ENCODE measurements around the gene PM20D2.

The PM20D2 gene

GRCh38 chr6:89184344-89184743 is 38.5 kb downstream of the PM20D2 start:
- no peaks in the 10 kb centered on the region for H3K9me3 ChIP-seq (replicated peaks; ENCODE audit: low read length)
- peaks cover 26% of the 10 kb centered on the region for H3K27me3 ChIP-seq (ENCODE audit: control insufficient read depth, insufficient read depth, low read length)

GRCh38 chr6:89186762-89187161 is 40.9 kb downstream of the PM20D2 start:
- no peaks in the 10 kb centered on the region for H3K4me1 ChIP-seq (ENCODE audit: control insufficient read depth, insufficient read depth, low read length)
- H3K4me3 ChIP-seq (ENCODE audit: low read length), result no peak overlapping the region
- no peaks in the 10 kb centered on the region for H3K9me3 ChIP-seq (replicated peaks; ENCODE audit: low read length)
- peaks cover 37% of the 10 kb centered on the region for H3K27me3 ChIP-seq (ENCODE audit: control insufficient read depth, insufficient read depth, low read length)
- no peak overlapping the region for H3K4me2 ChIP-seq (ENCODE audit: low read length)
- H3K9ac ChIP-seq (ENCODE audit: low read depth, low read length), result no peak overlapping the region
- no peaks in the 10 kb centered on the region for H3K36me3 ChIP-seq (ENCODE audit: insufficient read depth, low read length)

More at GRCh38 chr6:89184344-89184743, 38.5 kb downstream of the PM20D2 start:
- H3K36me3 ChIP-seq (ENCODE audit: insufficient read depth, low read length), result no peaks in the 10 kb centered on the region
- H3K4me3 ChIP-seq (ENCODE audit: low read length), result no peak overlapping the region
- no peak overlapping the region for H3K4me2 ChIP-seq (ENCODE audit: low read length)
- H3K9ac ChIP-seq (ENCODE audit: low read depth, low read length), result no peak overlapping the region
- H3K4me1 ChIP-seq (ENCODE audit: control insufficient read depth, insufficient read depth, low read length), result no peaks in the 10 kb centered on the region

- no peak overlapping the region for H3K4me3 ChIP-seq (ENCODE audit: low read length)
- H3K9ac ChIP-seq (ENCODE audit: low read depth, low read length), result no peak overlapping the region
- H3K9me3 ChIP-seq (replicated peaks; ENCODE audit: low read length), result no peaks in the 10 kb centered on the region
- peaks cover 36% of the 10 kb centered on the region for H3K27me3 ChIP-seq (ENCODE audit: control insufficient read depth, insufficient read depth, low read length)
- no peaks in the 10 kb centered on the region for H3K36me3 ChIP-seq (ENCODE audit: insufficient read depth, low read length)
- no peaks in the 10 kb centered on the region for H3K4me1 ChIP-seq (ENCODE audit: control insufficient read depth, insufficient read depth, low read length)
- H3K4me2 ChIP-seq (ENCODE audit: low read length), result no peak overlapping the region
These were observed 41.6 kb downstream of the PM20D2 start for GRCh38 chr6:89187504-89187903.

GRCh38 chr6:89190741-89191140 is 44.9 kb downstream of the PM20D2 start:
- Histone ChIP-seq H3K27me3 (ENCODE audit: control insufficient read depth, insufficient read depth, low read length) (peaks cover 29% of the 10 kb centered on the region), H3K9me3 (replicated peaks; ENCODE audit: low read length) (no peaks in the 10 kb centered on the region), H3K9ac (ENCODE audit: low read depth, low read length) (no peak overlapping the region), H3K4me2 (ENCODE audit: low read length) (no peak overlapping the region), H3K36me3 (ENCODE audit: insufficient read depth, low read length) (no peaks in the 10 kb centered on the region), H3K4me1 (ENCODE audit: control insufficient read depth, insufficient read depth, low read length) (no peaks in the 10 kb centered on the region), H3K4me3 (ENCODE audit: low read length) (no peak overlapping the region)

- peaks cover 23% of the 10 kb centered on the region for H3K27me3 ChIP-seq (ENCODE audit: control insufficient read depth, insufficient read depth, low read length)
- no peak overlapping the region for H3K9ac ChIP-seq (ENCODE audit: low read depth, low read length)
- no peak overlapping the region for H3K4me2 ChIP-seq (ENCODE audit: low read length)
- no peaks in the 10 kb centered on the region for H3K36me3 ChIP-seq (ENCODE audit: insufficient read depth, low read length)
- H3K4me3 ChIP-seq (ENCODE audit: low read length), result no peak overlapping the region
- no peaks in the 10 kb centered on the region for H3K4me1 ChIP-seq (ENCODE audit: control insufficient read depth, insufficient read depth, low read length)
- no peaks in the 10 kb centered on the region for H3K9me3 ChIP-seq (replicated peaks; ENCODE audit: low read length)
These were observed 48.7 kb downstream of the PM20D2 start for GRCh38 chr6:89194559-89194958.

GRCh38 chr6:89197141-89197540 is 51.3 kb downstream of the PM20D2 start:
- Histone ChIP-seq H3K9me3 (replicated peaks; ENCODE audit: low read length) (no peaks in the 10 kb centered on the region), H3K9ac (ENCODE audit: low read depth, low read length) (no peak overlapping the region), H3K27me3 (ENCODE audit: control insufficient read depth, insufficient read depth, low read length) (peaks cover 20% of the 10 kb centered on the region), H3K4me2 (ENCODE audit: low read length) (no peak overlapping the region), H3K4me3 (ENCODE audit: low read length) (no peak overlapping the region), H3K4me1 (ENCODE audit: control insufficient read depth, insufficient read depth, low read length) (no peaks in the 10 kb centered on the region), H3K36me3 (ENCODE audit: insufficient read depth, low read length) (no peaks in the 10 kb centered on the region)

GRCh38 chr6:89198235-89198634 is 52.4 kb downstream of the PM20D2 start:
- Histone ChIP-seq H3K27me3 (ENCODE audit: control insufficient read depth, insufficient read depth, low read length) (peaks cover 20% of the 10 kb centered on the region), H3K36me3 (ENCODE audit: insufficient read depth, low read length) (no peaks in the 10 kb centered on the region), H3K4me3 (ENCODE audit: low read length) (no peak overlapping the region), H3K4me2 (ENCODE audit: low read length) (no peak overlapping the region), H3K4me1 (ENCODE audit: control insufficient read depth, insufficient read depth, low read length) (no peaks in the 10 kb centered on the region), H3K9me3 (replicated peaks; ENCODE audit: low read length) (no peaks in the 10 kb centered on the region), H3K9ac (ENCODE audit: low read depth, low read length) (no peak overlapping the region)

- no peak overlapping the region for H3K9ac ChIP-seq (ENCODE audit: low read depth, low read length)
- H3K4me2 ChIP-seq (ENCODE audit: low read length), result no peak overlapping the region
- H3K36me3 ChIP-seq (ENCODE audit: insufficient read depth, low read length), result no peaks in the 10 kb centered on the region
- H3K27me3 ChIP-seq (ENCODE audit: control insufficient read depth, insufficient read depth, low read length), result peaks cover 31% of the 10 kb centered on the region
- no peaks in the 10 kb centered on the region for H3K9me3 ChIP-seq (replicated peaks; ENCODE audit: low read length)
- H3K4me3 ChIP-seq (ENCODE audit: low read length), result no peak overlapping the region
- H3K4me1 ChIP-seq (ENCODE audit: control insufficient read depth, insufficient read depth, low read length), result no peaks in the 10 kb centered on the region
These were observed 53.7 kb downstream of the PM20D2 start for GRCh38 chr6:89199579-89199978.

- H3K4me1 ChIP-seq (ENCODE audit: control insufficient read depth, insufficient read depth, low read length), result no peaks in the 10 kb centered on the region
- no peaks in the 10 kb centered on the region for H3K36me3 ChIP-seq (ENCODE audit: insufficient read depth, low read length)
- H3K4me2 ChIP-seq (ENCODE audit: low read length), result no peak overlapping the region
- H3K4me3 ChIP-seq (ENCODE audit: low read length), result no peak overlapping the region
- no peaks in the 10 kb centered on the region for H3K9me3 ChIP-seq (replicated peaks; ENCODE audit: low read length)
- no peak overlapping the region for H3K9ac ChIP-seq (ENCODE audit: low read depth, low read length)
- H3K27me3 ChIP-seq (ENCODE audit: control insufficient read depth, insufficient read depth, low read length), result peaks cover 32% of the 10 kb centered on the region
These were observed 54.9 kb downstream of the PM20D2 start for GRCh38 chr6:89200706-89201215.

- Histone ChIP-seq H3K9ac (ENCODE audit: low read depth, low read length) (no peak overlapping the region), H3K4me2 (ENCODE audit: low read length) (no peak overlapping the region), H3K36me3 (ENCODE audit: insufficient read depth, low read length) (no peaks in the 10 kb centered on the region), H3K27me3 (ENCODE audit: control insufficient read depth, insufficient read depth, low read length) (peaks cover 34% of the 10 kb centered on the region), H3K4me3 (ENCODE audit: low read length) (no peak overlapping the region), H3K4me1 (ENCODE audit: control insufficient read depth, insufficient read depth, low read length) (no peaks in the 10 kb centered on the region), H3K9me3 (replicated peaks; ENCODE audit: low read length) (no peaks in the 10 kb centered on the region)
These were observed 58.2 kb downstream of the PM20D2 start for GRCh38 chr6:89204096-89204495.

- H3K4me1 ChIP-seq (ENCODE audit: control insufficient read depth, insufficient read depth, low read length), result no peaks in the 10 kb centered on the region
- no peak overlapping the region for H3K4me2 ChIP-seq (ENCODE audit: low read length)
- H3K4me3 ChIP-seq (ENCODE audit: low read length), result no peak overlapping the region
- no peaks in the 10 kb centered on the region for H3K9me3 ChIP-seq (replicated peaks; ENCODE audit: low read length)
- H3K36me3 ChIP-seq (ENCODE audit: insufficient read depth, low read length), result no peaks in the 10 kb centered on the region
- no peak overlapping the region for H3K9ac ChIP-seq (ENCODE audit: low read depth, low read length)
- H3K27me3 ChIP-seq (ENCODE audit: control insufficient read depth, insufficient read depth, low read length), result peaks cover 26% of the 10 kb centered on the region
These were observed 60.0 kb downstream of the PM20D2 start for GRCh38 chr6:89205819-89206218.

GRCh38 chr6:89208551-89208950 is 62.7 kb downstream of the PM20D2 start:
- Histone ChIP-seq H3K4me2 (ENCODE audit: low read length) (no peak overlapping the region), H3K4me3 (ENCODE audit: low read length) (no peak overlapping the region), H3K9ac (ENCODE audit: low read depth, low read length) (no peak overlapping the region), H3K4me1 (ENCODE audit: control insufficient read depth, insufficient read depth, low read length) (no peaks in the 10 kb centered on the region), H3K36me3 (ENCODE audit: insufficient read depth, low read length) (no peaks in the 10 kb centered on the region), H3K27me3 (ENCODE audit: control insufficient read depth, insufficient read depth, low read length) (peaks cover 30% of the 10 kb centered on the region), H3K9me3 (replicated peaks; ENCODE audit: low read length) (no peaks in the 10 kb centered on the region)

Data from skeletal muscle satellite cell (primary cell).